HL-60/S4 treated with phorbol 12-myristate 13-acetate at 8.2 ng/mL for 4 days and 3 days (cell line): ENCODE results near the gene TBR1.

Source experiments
- in situ Hi-C: fragments of 300-500 bp; cut with MboI; formaldehyde crosslinking; loops from 2 replicates; pipeline ENCODE4 v1.15.0; 2022; ENCODE audit warnings: low sequenced_read_pairs

TBR1 gene

GRCh38 chr2:161415987-161416707 lies at the start of gene TBR1:
TSS of gene TBR1 (plus strand) at chr2:161416297. CDS start at chr2:161416411, 114 bp downstream.
- in situ Hi-C loops, result no loop called here

DNA sequence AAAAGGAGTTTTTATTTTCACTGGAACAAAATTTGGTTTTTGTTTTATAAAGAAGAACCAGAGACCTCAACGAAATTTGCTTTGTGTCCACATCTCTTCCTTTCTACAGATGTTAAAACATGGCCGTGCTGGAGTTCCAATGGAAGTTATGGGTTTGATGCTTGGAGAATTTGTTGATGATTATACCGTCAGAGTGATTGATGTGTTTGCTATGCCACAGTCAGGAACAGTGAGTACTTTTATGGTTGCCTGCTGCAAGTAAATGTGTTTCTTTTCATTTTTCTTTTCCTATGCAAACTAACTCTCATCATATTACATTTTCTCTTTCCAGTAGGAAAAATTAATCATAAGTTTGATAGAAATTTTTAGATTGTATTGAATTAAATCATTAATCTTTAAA lies 48.4 kb upstream of the TBR1 start:
- in situ Hi-C loops, result no loop called here

DNA sequence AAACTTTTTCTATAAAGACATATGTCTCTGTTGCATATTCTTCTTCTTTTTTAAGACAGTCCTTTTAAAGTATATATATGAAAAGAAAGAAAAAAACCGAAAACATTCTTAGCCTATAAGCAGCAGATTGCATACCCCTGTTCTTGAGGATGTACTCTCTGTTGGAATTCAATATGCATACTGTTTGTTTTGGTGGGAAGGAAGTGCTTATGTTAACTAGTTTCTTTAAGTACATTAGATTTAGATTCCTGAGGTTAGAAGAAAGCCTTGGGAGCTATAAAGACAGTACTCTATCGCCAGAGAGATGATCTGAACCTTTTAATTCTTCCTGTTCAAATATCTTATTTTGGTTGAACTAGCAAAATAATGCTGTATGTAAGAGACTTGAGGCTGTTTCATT lies 46.8 kb upstream of the TBR1 start:
- in situ Hi-C loops, result no loop called here

DNA sequence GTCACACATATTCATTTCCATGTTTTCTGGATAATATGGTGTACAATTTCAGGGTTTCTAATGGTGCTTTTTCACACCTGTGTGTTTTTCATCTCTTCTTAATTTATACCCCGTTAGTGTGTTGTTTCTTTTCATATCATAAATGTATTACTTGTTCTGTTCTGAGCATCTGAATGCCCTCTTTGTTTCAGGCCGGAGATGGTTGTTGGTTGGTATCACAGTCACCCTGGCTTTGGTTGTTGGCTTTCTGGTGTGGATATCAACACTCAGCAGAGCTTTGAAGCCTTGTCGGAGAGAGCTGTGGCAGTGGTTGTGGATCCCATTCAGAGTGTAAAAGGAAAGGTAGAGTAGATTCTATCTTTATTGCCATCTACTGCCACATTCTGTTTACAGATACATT lies 45.1 kb upstream of the TBR1 start:
- in situ Hi-C loops, result no loop called here

DNA sequence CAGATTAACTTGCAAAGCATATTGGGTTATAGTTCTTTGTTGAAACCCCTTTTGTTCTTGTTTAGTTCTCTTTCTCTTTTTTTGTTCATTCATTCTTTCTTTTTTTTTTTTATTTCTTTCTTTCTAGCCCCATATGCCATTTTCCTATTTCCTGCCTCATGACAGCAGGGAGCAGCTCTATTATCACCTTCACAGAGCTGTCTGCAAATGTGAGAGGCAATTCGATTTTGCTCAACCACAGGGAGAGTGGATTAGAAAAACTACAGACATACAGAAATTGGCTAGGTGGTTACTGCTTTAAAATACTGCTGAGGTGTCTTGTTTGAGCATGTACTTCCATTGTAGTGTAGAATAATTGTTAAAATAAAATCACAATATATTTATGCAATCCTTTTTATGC lies 44.2 kb upstream of the TBR1 start:
- in situ Hi-C loops, result no loop called here

DNA sequence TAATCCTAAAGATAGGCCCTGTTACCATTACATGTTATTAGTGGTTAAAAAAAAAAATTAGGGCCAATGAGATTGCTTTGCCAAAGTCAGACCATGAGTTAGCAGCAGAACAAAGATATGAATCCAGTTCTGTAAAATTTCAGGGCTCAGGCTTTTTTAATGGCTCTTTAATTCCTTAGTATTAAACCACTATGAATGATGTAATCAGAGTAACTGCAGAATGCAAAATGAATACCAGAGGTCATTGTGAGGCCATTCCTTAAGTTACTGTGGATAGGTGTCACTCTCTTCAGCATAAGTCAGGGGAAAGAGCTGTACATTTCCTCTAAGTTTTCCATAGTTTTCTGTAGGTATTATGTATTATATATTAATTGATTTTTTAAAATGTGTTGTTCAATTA lies 42.2 kb upstream of the TBR1 start:
- in situ Hi-C loops, result no loop called here

GRCh38 chr2:161374446-161374845 lies 41.7 kb upstream of the TBR1 start:
- in situ Hi-C loops, result no loop called here

DNA sequence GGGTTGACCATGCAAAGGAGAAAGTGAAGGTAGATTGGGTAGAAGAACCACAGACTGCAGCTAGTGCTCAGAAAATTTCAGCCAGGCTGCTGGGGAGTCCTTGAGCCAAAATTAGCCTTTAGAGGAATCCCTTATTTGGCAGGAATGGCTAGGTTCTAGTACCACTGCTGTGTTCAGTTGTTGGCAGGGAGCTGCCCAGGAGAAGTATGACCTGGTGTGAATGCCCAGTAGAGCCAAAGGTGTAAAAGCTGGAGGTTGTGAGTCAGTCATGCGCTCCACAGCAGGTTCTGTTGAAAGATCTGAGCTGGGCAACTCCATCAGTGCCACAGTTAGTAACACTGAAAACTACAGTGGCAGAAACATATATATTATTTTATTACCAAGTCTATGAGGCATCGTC lies 36.4 kb upstream of the TBR1 start:
- in situ Hi-C loops, result no loop called here

DNA sequence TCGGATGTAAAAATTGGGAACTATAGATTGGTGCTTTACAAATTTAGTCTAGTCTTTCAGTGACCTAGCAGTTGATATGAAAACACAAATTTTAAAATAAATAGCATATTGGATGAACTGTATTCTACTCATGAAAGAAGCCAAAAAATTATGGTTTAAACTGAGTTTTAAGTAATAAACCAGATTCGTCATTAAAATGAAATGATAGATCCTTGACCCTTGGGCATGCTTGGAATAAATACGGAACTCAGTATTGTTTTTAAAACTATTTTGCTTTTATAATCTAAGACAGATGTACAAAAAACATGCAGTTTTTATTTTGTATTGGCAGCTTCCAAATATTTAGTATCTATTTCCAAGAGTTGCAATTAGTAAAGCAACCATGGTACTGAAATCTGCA lies 34.6 kb upstream of the TBR1 start:
- in situ Hi-C loops, result no loop called here

DNA sequence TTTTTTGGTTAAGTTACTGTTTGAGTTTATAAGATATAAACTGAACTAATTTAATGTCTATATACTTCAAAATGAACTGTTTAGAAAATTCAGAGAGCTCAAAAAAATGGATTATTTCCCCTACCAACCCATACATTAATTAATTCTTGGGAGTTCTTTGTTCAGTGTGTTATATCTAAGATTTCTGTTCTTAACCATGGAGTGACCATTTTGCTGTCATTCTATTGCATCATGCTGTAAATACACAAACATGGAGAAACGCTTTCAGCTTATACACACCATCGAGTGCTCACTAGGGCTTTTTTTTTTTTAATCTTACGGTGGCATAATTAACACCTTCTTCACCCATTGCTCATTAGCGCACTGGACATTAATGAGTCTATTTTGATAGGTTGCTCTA lies 33.4 kb upstream of the TBR1 start:
- in situ Hi-C loops, result no loop called here

- in situ Hi-C loops, result no loop called here
These were observed 31.2 kb upstream of the TBR1 start for GRCh38 chr2:161384864-161385263.

GRCh38 chr2:161386228-161386824 lies 29.8 kb upstream of the TBR1 start:
- in situ Hi-C loops, result no loop called here

DNA sequence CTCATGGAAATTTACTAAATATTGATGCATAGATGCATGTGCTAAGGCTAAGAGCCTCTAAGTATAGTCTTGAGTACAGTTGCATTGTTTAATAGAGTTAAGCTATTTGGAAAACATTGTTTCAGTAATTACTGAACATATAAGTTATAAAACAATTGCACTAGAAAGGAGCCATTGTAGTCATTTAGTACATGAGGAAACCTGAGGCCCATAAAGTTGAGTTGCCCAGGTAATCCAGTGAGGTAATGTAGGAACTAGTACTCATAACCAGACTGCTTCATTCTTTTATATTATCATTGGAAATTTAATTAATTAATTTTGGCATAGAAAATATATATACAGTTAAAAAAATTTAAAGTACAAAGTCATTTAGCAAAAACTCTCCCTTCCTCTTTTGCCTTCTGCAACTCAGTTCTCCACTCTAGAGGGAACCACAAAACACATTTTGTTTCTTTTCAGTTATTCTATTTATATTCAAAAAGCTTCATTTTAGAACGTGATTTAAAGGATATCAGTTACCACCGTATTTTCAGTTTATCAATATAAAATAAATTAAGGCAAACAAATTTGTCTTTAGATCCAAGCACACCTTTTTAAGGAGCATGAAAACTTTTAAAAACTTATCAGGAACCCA lies 27.8 kb upstream of the TBR1 start:
- in situ Hi-C loops, result no loop called here

DNA sequence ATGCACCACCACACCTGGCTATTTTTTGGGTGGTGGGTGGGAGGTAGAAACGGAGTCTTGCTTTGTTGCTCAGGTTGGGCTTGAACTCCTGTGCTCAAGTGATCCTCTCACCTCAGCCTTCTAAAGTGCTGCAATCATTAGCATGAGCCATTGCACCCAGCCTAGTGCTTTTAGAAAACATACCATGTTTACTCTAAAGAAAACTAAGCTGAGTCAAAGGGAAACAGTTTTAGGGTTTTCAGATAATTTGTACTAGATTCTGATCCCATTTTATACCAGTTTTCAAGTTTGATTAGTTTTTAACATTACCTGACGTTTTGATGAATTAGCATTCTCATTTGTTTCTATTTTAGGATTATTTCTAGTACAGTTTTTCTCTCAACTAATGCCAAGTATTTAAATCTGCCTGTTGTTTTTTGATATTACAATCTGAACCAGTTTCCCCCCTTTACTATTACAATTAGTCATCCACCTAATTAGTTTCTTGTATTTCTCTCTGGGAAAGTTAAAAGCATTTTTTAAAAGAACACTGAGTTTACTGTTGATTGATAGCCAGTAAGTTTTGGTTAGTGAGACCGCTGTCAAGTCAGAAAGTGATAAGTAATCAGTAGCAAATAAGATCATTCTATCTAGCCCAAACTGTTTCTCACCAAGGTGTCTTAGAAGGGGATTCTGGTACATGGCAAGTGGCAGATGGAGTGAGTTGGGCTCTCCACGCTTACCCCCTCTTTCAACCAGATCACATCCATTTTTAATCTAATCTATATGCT lies 24.2 kb upstream of the TBR1 start:
- in situ Hi-C loops, result no loop called here

GRCh38 chr2:161400076-161400475 lies 16.0 kb upstream of the TBR1 start:
- in situ Hi-C loops, result no loop called here

DNA sequence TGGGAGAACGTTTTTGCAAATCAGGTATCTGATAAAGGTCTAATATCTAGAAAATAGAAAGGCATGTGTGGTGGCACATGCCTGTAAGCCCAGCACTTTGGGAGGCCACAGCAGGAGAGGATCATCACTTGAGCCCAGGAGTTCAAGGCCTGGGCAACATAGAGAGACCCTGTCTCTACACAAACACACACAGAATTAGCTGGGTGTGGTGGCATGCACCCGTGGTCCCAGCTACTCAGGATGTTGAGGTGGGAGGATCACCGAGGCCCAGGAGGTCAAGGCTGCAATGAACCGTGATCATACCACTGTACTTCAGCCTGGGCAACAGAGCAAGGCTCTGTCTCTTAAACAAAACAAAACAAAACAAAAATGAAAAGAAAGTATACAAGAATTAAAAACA lies 13.8 kb upstream of the TBR1 start:
- in situ Hi-C loops, result no loop called here

DNA sequence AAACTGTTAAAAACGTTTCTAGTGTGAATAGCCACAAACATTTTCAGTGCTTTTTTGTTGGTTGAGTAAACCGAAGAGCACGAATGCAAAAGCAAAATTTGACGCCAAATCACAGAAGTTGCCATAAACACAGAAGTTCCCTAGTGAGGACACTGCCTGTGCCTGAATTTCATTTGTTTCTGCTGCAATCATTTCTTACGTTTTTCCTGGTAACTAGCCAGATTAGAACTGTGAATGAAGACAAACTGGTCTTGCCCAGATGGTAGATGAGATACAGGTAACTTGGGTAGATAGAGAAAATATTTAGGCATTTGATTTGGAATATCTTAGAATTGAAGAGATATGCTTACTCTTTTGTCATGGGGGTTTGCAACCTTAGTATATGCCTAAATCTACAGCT lies 9.8 kb upstream of the TBR1 start:
- in situ Hi-C loops, result no loop called here

- in situ Hi-C loops, result no loop called here
These were observed 8.5 kb upstream of the TBR1 start for GRCh38 chr2:161407597-161407996.

DNA sequence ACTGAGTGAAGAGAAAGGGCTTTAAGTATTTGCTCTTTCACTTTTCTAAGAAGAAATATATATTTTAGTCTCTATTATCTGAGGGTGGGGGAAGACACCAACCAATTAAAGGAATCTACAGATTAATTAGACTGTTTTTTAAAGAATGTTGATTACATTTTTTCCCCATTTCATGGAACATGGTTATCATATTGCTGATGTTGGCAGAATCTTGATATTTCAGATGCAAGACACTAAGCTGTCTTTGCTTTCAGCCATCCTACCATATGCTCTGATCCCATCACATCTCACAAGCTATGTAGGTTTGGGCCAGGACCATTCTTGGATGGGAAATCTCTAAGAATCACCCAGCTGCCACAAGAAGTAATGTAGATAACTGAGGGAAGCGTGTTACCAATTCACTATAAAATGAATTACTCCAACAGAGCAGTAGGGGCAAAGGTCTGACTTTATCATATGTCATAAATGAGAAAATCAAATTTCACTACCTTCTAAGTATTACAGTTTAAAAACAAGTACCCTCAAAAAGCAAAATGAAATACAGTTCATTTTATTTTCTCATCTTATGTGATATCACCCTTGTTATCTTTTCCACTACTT lies 6.7 kb upstream of the TBR1 start:
- in situ Hi-C loops, result no loop called here

GRCh38 chr2:161412346-161412745 lies 3.8 kb upstream of the TBR1 start:
- in situ Hi-C loops, result no loop called here
